NCI-H2029 (cell line): ENCODE data around the gene PRRC2B.
"Not testable (repeated sequence)": the region's sequence is repeated elsewhere in the genome, so short reads cannot be mapped to it uniquely, and the experiment has no call there.

ENCODE experiments used
- DNase-seq: peaks from one replicate; lab custom pipeline; 2025; lab: John Stamatoyannopoulos, UW

Gene PRRC2B

GRCh38 chr9:131539223-131539923, 145.5 kb downstream of the PRRC2B start:
- no peak for DNase-seq

GRCh38 chr9:131543141-131543540, 149.3 kb downstream of the PRRC2B start:
- DNase-seq: no peak

- peak; percentile 39 for DNase-seq
These were observed 151.3 kb downstream of the PRRC2B start, which contains the start of gene PRRT1B for GRCh38 chr9:131545003-131545785. Gene PRRT1B (plus strand): TSS chr9:131545523. CDS start chr9:131545616, 93 bp downstream.

- DNase-seq: no peak
These were observed 152.0 kb downstream of the PRRC2B start for GRCh38 chr9:131545786-131546335.

- DNase-seq: no peak
These were observed 152.6 kb downstream of the PRRC2B start for GRCh38 chr9:131546336-131547084.

- not testable (repeated sequence) for DNase-seq
These were observed 155.3 kb downstream of the PRRC2B start for GRCh38 chr9:131549186-131549585.
